GM12872 (cell line): ENCODE data around the gene CDK11B.

Experiments
- CTCF ChIP-seq: IDR thresholded peaks from 3 replicates; pipeline ENCODE4 v1.5.1; 2011; ENCODE audit warnings: low read depth, mild to moderate bottlenecking, low read length, moderate library complexity; ENCODE audit not compliant: insufficient read depth

The CDK11B gene

GRCh38 chr1:1599935-1600860 lies 58.6 kb downstream of the CDK11B start, which contains the start of gene FNDC10:
FNDC10 (minus strand) TSS chr1:1600135; CDS start chr1:1600015, 120 bp downstream.
- TF ChIP-seq CTCF, result no peak

- TF ChIP-seq CTCF, result no peak
Measured at GRCh38 chr1:1599030-1599934, 59.5 kb downstream of the CDK11B start.

GRCh38 chr1:1598720-1599029 lies 60.1 kb downstream of the CDK11B start:
- TF ChIP-seq CTCF, result no peak

GRCh38 chr1:1598051-1598719 lies 60.6 kb downstream of the CDK11B start:
- TF ChIP-seq CTCF, result no peak

GRCh38 chr1:1597275-1597930 lies 61.4 kb downstream of the CDK11B start:
- TF ChIP-seq CTCF, result peak; percentile 63

- no peak for TF ChIP-seq CTCF
Measured at GRCh38 chr1:1596493-1597274, 62.1 kb downstream of the CDK11B start.
